Stimulated activated CD8-positive, alpha-beta memory T cell treated with anti-CD3 and anti-CD28 coated beads, Interleukin-15, amount 100 ng/mL, for 1 hour (primary cell): ENCODE measurements around the gene CDH4.

Source experiments
- DNase-seq: peaks from one replicate; pipeline ENCODE4 v3.0.0-alpha.2; 2020; ENCODE audit warnings: low read depth

CDH4 gene

DNA sequence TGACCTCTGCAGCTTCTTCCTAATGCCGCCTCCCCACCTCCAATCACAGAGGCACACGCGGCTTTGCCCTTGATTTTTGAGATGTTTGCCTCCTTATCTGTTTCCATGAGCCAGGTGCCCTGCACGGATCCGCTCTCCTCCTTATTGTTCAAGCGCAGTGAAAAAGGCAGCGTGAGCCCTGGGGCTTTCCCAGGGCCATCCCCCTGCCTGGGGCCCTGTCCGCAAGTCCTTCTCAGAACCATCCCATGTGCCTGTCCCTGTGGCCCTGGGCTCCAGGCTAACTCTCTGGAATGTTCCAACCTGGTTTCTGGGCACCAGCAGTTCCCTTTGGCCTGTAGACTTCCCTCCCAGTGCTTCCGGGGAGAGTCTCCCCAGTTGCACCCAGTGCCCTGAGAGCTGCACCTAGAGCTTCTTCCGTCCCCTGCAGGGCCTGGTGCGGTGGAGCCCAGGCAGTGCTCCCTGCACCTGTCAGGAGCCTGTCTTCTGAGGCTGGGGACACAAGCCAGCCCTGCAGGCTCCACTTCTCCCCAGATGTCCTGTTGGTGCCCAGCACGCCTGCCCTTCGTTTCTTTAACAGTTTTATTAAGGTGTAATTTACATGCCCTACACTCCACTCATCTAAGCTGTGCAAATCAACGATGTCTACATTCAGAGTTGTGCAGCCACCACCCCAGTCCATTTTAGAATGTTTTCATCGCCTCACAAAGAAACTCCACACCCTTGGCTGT lies 330.3 kb downstream of the CDH4 start:
- no peak for DNase-seq

DNA sequence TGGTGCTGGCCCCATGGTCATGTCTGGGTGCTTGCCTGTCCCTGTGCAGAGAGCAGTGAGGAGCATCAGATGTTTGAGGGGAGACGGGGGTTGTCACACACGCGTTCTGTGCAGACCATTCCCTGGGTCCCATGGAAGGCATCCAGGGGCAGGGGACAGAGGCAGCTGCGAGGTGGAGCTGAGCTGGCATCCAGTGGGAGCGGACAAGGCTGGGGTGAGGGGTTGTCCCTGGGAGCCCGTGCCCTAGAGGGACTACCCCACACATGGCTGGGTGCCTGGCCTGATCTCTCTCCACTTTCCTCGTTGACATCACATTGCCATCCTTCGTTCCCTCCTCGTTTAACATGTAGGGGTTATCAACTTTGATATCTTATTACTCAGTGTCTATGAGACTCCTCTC lies 331.3 kb downstream of the CDH4 start:
- DNase-seq = no peak

DNA sequence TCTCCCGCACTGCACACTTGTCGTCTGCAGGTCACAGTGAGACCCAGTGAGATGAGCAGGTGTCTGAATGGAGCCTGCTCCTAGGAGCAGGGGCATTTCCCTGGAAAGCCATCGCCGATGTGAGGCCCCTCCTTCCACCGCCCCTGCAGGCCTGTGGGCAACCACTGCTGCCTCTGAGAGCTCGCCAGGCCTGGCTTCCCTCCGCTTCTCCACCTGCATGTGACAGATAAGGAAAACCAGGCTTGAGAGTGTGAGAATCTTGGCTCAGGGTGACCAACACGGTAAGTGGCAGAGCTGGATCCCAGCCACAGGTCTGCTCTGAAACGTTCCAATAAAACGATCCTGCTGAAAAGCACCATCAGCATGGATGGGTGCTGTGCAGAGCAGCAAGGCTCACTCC lies 332.8 kb downstream of the CDH4 start:
- no peak for DNase-seq

DNA sequence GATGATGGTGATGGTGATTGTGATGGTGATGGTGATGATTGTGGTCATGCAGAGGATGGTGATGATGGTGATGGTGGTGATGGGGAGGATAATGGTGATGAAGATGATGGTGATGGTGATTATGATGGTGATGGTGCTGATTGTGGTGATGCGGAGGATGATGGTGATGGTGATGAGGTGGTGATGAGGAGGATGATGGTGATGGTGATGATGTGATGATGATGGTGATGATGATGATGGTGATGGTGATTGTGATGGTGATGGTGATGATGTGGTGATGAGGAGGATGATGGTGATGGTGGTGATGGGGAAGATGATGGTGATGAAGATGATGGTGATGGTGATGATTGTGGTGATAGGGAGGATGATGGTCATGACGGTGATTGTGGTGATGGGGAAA lies 333.7 kb downstream of the CDH4 start:
- no peak for DNase-seq

DNA sequence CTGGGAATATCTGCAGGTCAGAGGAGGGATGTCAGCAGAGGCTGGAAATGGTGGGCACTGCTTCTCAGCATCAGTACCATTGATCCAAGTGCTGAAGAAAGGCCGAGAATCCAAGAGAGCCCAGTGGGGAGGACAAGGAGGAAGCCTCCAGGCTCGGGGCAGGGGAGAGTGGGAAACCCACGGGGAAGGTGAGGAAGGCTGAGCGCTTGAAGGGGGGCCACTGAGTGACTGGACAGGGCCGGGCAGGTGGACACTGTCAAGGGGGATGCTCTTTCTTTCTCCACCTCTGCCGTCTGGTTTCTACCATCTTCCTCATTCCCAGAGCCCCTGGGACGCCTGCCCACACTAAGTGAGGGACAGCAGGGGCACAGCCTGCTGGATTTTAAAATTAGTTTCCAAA lies 335.0 kb downstream of the CDH4 start:
- DNase-seq = no peak

DNA sequence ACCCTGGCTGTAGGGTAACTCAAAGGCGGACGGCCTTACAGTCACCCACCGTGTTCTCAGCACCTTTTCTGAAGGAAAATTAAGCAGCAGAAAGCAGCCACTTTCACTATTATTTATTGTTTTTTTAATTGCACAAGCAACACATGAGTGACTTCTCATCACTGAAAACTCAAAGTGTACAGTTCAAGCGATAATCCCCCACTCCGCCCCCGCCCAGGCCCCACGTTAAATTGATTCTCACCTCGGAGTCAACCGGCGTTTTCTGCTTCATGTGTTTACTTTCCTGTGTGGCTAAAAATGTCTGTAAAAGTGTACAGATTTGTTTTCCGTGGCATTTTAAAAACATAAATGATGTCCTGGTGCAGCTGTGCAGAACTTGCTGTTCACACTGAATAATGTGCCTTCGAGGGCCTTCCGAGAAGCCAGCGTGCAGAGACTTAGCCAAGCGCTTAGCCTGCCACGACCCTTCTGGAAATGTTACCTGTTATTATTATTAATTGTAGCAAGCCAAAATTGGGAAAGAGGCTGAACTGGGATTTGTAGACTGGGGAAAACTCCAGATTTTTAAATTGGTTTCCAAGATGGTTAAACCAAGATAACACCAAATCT lies 335.7 kb downstream of the CDH4 start:
- DNase-seq = no peak

DNA sequence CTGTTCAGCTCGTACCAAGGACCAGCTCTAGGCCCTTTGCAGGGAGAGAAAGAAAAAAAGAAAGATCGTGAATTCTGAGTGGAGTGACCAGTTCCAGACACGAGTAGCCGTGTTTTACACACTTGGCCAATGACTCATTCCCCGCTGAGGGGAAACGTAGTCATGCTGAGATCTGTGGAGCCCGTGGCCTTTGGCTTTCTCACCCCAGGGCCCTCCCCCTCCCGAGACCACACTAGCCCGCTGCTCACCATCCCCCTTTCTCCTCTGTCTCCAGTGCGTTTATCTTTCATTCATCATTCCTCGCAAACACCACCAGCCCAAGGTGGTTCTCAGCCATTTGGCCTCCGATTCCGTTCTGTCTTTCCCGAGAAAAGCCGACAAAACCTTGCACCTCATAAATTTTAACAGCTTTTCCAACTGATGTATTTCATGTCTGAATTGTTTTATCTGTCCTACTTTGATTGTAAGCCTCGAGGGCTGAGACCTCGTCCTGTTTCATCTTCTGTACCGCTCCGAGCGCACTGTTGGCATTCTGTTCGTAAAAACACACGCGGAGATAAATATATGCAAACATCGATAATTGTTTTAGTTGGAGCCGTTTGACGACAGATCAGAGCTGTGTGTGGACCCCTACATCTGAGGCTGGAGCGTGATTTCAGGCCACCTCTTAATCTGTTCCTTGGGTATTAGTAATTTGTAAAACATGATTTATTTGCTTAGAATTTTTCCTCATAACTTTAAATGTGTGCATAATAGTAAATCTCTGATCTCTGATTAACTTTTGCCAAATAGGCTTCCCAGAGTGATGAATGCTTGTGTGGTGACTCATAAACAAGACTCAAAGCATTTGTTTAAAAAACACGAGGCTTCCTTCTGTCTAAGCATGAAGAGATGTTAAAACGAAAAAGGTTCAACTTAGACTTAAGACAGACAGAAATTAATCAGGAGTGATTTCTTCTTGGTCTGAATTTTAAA lies 336.6 kb downstream of the CDH4 start:
- DNase-seq = no peak

DNA sequence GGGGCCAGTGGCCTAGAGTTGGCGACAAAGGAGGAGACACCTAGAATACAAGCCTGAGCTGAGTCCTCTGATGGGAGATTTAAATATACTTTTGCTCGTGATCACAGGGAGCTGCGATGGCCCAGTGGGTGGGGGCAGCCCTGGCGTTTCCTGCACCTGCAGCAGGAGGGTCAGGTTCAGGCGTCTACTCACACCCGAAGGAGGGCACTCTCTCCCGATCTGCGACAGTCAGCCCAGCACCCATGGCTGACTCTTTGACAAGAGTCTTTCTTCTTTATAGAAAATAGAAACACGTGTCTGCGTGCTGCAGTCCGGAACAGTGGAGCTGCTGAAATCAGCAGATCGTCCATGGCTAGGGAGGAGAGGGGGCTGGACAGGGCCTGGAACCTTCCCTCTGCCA lies 338.2 kb downstream of the CDH4 start:
- DNase-seq = no peak

DNA sequence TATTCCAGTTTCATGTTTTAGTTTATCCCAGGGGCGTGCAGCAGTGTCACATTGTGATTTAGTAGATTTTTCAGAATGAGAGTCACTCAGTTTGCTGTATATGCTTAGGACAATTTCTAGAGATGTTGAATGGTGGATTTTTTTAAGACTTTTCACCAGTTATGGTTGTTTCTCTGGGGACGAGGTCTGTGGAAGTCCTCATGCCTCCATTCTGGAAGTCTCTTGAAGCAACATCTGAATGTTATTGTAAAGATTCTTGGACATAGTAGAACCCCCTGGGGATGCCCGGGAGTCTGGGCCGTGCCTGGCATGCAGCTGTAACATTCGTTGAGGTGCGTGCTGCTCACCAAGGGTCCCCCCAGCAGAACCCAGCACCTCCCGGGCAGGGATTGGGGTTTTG lies 341.5 kb downstream of the CDH4 start:
- DNase-seq = no peak

DNA sequence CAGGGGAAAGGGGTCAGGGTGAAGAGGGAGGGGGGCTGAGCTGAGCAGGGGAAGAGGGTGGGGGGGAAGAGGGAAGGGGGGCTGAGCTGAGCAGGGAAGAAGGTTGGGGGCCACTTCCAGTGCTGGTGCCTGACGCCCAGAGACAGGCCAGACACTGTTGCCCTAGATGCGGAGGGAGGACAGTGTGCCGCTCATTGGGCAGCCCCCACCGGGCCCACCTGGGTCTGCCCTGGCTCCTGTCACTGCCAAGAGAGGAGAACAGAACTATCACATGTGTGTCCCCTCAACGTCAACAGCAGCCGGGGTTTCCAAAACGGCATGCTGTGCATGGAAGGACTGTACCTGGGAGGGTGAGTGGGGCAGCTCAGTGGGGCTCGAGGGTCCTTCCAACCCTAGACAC lies 342.1 kb downstream of the CDH4 start:
- DNase-seq = no peak

DNA sequence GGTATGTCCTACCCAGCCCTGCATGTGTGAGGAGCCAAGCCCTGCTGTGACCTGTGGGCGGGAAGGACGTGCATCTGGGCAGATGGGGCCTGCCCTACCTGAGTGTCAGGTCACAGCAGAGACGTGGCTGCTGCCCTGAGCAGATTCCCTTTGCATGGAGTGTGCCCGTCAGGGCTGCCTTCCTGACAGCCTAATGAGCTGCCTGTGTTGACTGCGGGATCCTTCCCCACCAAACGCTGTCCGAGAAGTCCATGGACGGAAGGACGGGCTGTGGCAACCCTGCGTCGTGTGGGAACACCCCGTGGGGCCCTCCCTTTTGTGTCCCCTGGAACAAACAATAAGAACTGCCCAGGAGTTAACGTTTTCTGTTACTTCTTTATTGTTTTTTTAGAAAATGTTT lies 343.2 kb downstream of the CDH4 start:
- no peak for DNase-seq

DNA sequence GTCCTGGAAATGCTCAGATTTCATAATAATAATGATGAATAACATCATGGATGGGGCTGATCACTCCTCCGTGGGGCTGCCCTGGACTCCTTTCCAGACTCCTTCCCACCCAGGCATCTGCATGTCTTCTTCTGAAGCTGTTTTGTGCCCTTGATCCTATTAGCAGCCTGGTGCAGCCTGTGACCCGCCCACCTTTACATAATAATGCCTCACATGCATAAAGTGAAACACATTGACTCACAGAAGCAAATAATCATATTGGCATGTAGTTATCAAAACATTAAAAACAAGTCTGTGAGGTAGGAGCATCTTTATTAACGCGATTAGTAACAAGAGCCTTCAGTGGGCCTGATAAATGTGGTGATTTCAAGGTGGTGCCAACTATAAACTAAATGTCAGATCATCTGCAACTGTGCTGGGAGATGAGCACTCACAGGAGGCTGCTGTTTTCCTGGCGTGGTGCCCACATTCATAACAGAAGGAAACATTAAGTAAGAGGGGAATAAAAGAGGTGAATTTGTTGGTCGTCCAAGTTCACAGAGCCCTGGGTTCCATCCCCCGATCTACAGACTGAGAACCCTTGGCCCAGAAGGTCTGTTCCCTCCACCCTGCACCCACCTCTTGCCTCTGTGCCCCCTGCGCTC lies 344.7 kb downstream of the CDH4 start:
- no peak for DNase-seq

DNA sequence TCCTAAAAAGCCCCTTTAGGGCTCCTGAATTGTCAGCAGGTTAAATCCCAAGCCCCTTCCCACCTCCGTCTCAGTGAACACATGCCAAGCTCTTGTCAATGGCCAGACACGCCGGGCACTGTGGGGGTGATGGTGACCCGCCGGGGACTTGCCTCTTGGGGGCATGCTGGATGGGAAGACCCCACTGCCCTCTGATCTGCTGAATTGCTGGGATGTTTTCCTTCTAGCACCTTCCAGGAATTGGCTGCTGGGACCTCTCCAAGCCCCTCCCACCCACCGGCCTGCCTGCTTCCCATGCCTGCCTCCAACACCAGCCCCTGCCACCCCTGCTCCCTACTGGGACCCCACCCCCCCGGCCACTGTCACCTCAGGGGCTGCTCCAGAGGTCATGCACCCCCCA lies 345.9 kb downstream of the CDH4 start:
- no peak for DNase-seq

DNA sequence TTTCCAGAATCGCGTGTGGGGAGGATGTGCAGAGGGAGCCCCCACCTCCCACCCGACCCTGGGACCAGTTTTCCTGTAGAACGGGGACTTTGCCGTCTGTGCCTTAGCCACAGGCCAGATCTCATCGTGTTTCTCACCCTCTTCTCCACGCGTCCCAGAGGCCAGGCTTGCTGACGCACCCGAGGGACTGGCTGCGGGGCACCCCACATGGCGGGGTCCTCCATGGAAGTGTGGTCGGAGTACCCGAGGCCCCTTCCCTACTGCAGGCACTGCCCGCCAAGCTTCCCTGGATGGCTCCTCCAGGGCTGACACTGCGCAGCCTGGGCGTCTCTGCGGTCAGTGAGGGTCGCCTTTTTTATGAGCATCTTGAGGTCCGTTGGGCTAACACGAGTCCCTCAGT lies 346.5 kb downstream of the CDH4 start:
- no peak for DNase-seq

DNA sequence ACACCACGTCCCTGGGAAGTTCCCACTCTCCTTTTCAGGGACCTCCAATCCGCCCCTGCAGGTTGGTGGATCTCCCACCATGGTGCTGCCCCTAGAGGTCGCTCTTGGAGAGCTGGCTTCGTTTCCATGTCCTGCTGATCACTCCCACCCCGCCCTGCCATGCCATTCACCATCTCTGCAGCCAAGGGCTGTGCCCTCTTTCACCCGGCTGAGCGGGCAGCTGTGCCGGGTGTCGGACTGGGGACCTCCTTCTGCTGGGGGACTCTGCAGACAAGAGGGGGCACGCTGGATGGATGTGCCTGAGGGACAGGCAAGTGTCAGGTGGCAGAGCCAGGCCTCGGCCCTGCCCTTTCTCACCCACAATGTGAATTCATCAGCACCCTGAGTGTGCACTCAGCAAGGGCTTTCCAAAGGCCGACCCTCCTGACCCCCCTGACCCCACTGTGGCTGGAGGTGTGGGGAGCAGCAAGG lies 347.0 kb downstream of the CDH4 start:
- no peak for DNase-seq

DNA sequence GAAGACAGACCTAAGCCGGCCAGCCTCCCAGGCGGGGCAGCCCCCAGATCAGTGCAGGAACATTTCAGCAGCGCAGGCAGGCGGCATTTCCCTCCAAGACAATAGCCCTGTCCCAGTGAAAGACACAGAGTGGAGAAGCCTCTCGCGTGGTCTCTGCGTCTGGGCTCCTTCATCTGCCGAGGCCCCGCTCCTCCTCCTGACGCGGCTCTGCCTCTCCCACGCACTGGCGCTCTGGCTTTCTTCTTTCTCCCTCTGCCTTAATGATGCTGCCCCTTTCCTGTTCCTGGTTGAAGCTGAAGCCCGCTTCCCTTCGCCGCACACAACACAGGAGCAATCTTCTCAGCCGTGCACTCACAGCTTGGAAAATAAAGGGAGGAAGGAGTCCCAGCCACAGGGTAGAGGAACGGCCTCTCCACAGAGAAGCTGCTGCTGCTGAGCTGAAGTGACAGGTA lies 347.5 kb downstream of the CDH4 start:
- DNase-seq = no peak

DNA sequence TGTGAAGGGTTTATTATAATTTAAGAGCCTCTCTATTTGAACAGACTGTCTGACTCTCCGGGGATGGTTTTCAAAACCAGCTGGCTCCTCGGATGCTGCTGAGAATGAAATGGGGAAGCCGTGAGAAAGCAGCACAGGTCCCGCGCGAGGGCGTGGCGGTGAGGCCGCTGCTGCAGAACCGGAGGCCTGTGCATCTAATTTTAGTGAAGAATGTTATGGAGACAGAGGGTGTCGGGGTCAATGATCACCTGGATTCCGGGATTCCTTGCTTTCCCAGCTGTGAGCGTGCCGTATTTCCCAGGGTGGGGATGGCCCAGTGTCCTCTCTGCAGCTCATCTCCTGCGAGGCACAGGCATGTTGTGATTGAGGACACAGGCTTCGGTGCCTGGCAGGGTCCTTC lies 348.0 kb downstream of the CDH4 start:
- no peak for DNase-seq

DNA sequence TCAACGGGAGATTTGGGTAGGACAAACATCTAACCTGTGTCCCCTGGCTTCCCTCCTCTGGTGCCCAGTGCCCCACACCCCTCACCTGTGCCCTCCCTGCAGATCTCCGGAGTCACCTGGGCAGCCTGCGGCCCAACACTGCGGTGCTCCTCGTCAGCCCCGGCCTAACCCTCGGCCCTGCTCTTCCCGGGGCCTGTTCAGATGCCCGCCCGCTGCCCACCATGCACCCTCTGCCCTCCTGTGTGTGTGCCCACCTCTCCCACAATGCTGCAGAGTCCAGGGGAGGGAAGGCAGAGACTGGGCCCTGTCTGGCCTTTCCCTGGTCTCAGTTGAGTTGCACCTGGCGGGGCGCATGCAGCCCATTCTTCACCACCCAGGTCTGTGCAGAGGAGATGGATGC lies 349.3 kb downstream of the CDH4 start:
- DNase-seq = no peak

DNA sequence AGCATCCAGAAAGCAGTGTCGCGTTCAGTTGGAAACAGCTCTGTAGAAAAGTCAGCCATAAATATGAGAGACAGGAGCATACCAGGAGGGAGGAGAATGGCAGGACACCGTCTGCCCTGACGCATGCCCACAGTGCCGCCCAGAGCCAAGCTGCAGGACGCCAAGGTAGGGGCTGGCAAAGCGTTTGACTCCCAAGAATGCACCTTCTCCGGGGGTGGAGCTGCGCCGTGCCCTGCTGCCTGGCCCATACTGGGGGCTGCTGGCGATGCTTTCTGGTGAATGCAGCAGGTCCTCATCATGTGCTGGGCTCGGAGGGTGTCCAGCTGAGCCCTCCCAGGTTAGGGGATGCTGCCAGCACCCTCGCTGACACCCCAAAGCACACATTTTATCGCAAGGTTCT lies 349.8 kb downstream of the CDH4 start:
- DNase-seq = no peak

DNA sequence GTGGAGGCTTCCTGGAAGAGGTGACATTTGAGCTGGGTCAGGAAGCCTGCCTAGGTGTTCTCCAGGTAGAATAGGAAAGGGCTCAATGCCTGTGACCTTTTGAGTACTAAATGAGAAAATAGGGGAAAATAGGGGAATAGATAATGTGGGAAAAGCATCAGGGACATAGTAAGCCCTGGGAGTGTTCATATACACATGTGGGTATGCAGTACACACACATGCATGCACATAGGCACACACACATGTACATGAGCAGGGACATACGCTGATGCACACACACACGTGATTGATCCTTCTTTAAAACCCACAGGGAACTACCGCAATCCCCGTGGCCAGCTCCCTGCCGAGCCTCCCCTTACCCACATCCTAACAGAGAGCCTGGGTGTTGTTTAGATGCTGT lies 351.7 kb downstream of the CDH4 start:
- DNase-seq = no peak

DNA sequence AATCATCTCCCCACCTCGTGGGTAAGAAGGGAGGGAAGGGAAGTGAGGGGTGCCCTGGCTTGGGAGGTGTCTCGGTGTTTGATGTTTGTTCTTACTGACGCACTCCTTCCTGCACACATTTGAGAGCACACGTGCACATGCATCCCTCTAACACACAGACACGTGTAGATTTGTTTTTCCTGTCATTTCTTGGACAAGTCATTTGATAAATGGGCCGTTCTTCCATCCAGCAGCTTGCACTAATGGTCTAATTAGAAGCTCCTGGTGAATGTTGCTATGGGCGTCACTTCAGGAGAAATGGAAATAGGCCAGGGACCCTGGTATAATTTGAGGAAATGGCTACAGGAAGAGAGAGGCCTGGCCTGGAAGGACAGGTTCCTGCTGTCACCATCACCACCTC lies 352.5 kb downstream of the CDH4 start:
- no peak for DNase-seq

DNA sequence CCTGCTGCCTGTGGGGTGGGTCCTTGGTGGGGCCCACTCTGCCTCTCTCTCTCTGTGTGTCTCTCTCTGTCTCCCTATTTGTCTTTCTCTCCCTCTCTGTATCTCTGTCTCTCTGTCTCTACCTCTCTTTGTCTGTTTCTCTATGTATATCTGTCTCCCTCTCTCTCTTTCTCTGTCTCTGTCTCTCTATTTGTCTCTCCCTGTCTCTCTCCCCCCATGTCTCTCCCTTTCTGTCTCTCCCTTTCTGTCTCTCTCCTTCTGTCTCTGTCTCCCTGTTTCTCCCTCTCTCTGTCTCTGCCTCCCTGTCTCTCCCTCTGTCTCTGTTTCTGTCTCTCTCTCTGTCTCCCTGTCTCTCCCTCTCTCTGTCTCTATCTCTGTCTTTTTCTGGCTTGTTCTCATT lies 353.2 kb downstream of the CDH4 start:
- DNase-seq = no peak
